ENCODE data around the gene VGLL1. TPM values are rescaled to one million over a fixed set of nuclear protein-coding genes. Genes with fewer than 3 reads are reported as not detected.

VGLL1 gene
- total RNA-seq, 1 donor from 2014 or later: not detected

- no peaks in the 10 kb centered on the region for H3K4me1 Mint-ChIP-seq
- ATAC-seq (ENCODE audit: low read depth): no peak
- H3K4me3 Mint-ChIP-seq: no peak overlapping the region
- H3K27me3 Mint-ChIP-seq: peaks cover 4% of the 10 kb centered on the region
- intact Hi-C loops (cut with micrococcal nuclease): no loop called here
- ChIA-PET POLR2A (no interaction called here), CTCF (no interaction called here)
- H3K36me3 Mint-ChIP-seq (ENCODE audit: low read depth): no peaks in the 10 kb centered on the region
- no peak overlapping the region for H3K27ac Mint-ChIP-seq
- DNase-seq: no peak
- no peaks in the 10 kb centered on the region for H3K9me3 Mint-ChIP-seq
- TF ChIP-seq, protein P1, sequence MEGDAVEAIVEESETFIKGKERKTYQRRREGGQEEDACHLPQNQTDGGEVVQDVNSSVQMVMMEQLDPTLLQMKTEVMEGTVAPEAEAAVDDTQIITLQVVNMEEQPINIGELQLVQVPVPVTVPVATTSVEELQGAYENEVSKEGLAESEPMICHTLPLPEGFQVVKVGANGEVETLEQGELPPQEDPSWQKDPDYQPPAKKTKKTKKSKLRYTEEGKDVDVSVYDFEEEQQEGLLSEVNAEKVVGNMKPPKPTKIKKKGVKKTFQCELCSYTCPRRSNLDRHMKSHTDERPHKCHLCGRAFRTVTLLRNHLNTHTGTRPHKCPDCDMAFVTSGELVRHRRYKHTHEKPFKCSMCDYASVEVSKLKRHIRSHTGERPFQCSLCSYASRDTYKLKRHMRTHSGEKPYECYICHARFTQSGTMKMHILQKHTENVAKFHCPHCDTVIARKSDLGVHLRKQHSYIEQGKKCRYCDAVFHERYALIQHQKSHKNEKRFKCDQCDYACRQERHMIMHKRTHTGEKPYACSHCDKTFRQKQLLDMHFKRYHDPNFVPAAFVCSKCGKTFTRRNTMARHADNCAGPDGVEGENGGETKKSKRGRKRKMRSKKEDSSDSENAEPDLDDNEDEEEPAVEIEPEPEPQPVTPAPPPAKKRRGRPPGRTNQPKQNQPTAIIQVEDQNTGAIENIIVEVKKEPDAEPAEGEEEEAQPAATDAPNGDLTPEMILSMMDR (IDR thresholded peaks at IDR 0.05): no peak
Measured at GRCh38 chrX:136589966-136590365, 58.0 kb downstream of the VGLL1 start.

- no peak overlapping the region for H3K4me3 Mint-ChIP-seq
- no peaks in the 10 kb centered on the region for H3K9me3 Mint-ChIP-seq
- H3K4me1 Mint-ChIP-seq: no peaks in the 10 kb centered on the region
- POLR2A ChIA-PET: no interaction called here
- no peak overlapping the region for H3K27ac Mint-ChIP-seq
- CTCF ChIA-PET: no interaction called here
- TF ChIP-seq, protein P1 (IDR thresholded peaks at IDR 0.05): no peak
- intact Hi-C loops (cut with micrococcal nuclease): no loop called here
- peaks cover 4% of the 10 kb centered on the region for H3K27me3 Mint-ChIP-seq
- ATAC-seq (ENCODE audit: low read depth) (no peak), DNase-seq (no peak)
- no peaks in the 10 kb centered on the region for H3K36me3 Mint-ChIP-seq (ENCODE audit: low read depth)
Measured at GRCh38 chrX:136597356-136597755, 65.3 kb downstream of the VGLL1 start.

DNA sequence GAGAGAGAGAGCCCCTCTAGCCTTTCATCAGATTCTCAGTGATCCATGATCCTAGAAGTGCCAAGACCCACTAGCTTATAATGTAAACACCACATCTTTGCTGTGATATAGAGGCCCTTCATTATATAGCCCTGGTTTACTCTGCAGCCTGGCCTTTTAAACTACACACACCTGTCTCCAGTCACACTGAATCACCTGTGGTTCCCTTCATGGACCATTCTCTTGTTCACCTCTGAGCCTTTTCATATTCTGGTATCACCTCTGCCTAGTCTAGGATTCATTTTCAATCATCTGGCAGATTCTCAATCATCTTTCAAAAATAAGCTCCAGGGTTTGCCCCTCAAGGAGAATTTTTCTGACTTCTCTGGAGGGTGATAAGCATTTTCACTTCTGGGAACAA, 65.9 kb downstream of the VGLL1 start:
- ATAC-seq (ENCODE audit: low read depth) (no peak), DNase-seq (no peak)
- H3K9me3 Mint-ChIP-seq: no peaks in the 10 kb centered on the region
- intact Hi-C loops (cut with micrococcal nuclease): no loop called here
- no peaks in the 10 kb centered on the region for H3K4me1 Mint-ChIP-seq
- H3K27ac Mint-ChIP-seq: no peak overlapping the region
- no peaks in the 10 kb centered on the region for H3K36me3 Mint-ChIP-seq (ENCODE audit: low read depth)
- TF ChIP-seq, protein P1 (IDR thresholded peaks at IDR 0.05): no peak
- H3K4me3 Mint-ChIP-seq: no peak overlapping the region
- ChIA-PET CTCF (no interaction called here), POLR2A (interaction anchor here (0.6 kb wide), 1 partner anchor 280 kb away, joined by 3 read pairs; no protein-coding TSS in a partner anchor)
- peaks cover 4% of the 10 kb centered on the region for H3K27me3 Mint-ChIP-seq

- Mint-ChIP-seq H3K27ac (no peak overlapping the region), H3K9me3 (no peaks in the 10 kb centered on the region), H3K4me1 (no peaks in the 10 kb centered on the region), H3K36me3 (ENCODE audit: low read depth) (no peaks in the 10 kb centered on the region), H3K27me3 (peaks cover 4% of the 10 kb centered on the region), H3K4me3 (no peak overlapping the region)
- DNase-seq: no peak
- no peak for ATAC-seq (ENCODE audit: low read depth)
- intact Hi-C loops (cut with micrococcal nuclease): no loop called here
- CTCF ChIA-PET: no interaction called here
- POLR2A ChIA-PET: interaction anchor here (0.6 kb wide), 1 partner anchor 280 kb away, joined by 3 read pairs; no protein-coding TSS in a partner anchor
- TF ChIP-seq, protein P1 (IDR thresholded peaks at IDR 0.05): no peak
Measured at GRCh38 chrX:136598631-136599030, 66.6 kb downstream of the VGLL1 start.

- no peak overlapping the region for H3K4me3 Mint-ChIP-seq
- TF ChIP-seq, protein P1 (IDR thresholded peaks at IDR 0.05): no peak
- intact Hi-C loops (cut with micrococcal nuclease): no loop called here
- H3K27me3 Mint-ChIP-seq: no peaks in the 10 kb centered on the region
- CTCF ChIA-PET: no interaction called here
- no peaks in the 10 kb centered on the region for H3K4me1 Mint-ChIP-seq
- no peak overlapping the region for H3K27ac Mint-ChIP-seq
- DNase-seq (no peak), ATAC-seq (ENCODE audit: low read depth) (no peak)
- H3K36me3 Mint-ChIP-seq (ENCODE audit: low read depth): no peaks in the 10 kb centered on the region
- no peaks in the 10 kb centered on the region for H3K9me3 Mint-ChIP-seq
- POLR2A ChIA-PET: no interaction called here
Measured at GRCh38 chrX:136600059-136600458, 68.0 kb downstream of the VGLL1 start.

Other genes starting within 250 kb of the VGLL1 start
- gene ADGRG4, start 231.3 kb upstream of the VGLL1 start, total RNA-seq: not detected in 2 replicates
- not detected in 2 replicates for gene BRS3, start 44.3 kb upstream of the VGLL1 start, total RNA-seq
- gene HTATSF1, start 34.6 kb upstream of the VGLL1 start, total RNA-seq: 23.9 and 24.5 TPM in 2 replicates
- not detected in 2 replicates for gene CD40LG, start 115.9 kb downstream of the VGLL1 start, total RNA-seq
- 32.4 and 33.0 TPM in 2 replicates for gene ARHGEF6, start 248.7 kb downstream of the VGLL1 start, total RNA-seq